HepG2 (cell line): Measurements from ENCODE around the gene PSMD1. TPM values are rescaled to one million over a fixed set of nuclear protein-coding genes. Genes with fewer than 3 reads are reported as not detected.

Experiments used
- ATF1 ChIP-seq: IDR thresholded peaks from 2 replicates; pipeline ENCODE4 v1.6.1; 2016; ENCODE audit warnings: mild to moderate bottlenecking, control low read depth
- ATM ChIP-seq: fragments of 450-650 bp; IDR thresholded peaks from 2 replicates; pipeline ENCODE4 v1.7.1; 2017; ENCODE audit warnings: mild to moderate bottlenecking, borderline replicate concordance
- CREB1 ChIP-seq, 2 experiments: fragments of 450-650 bp in 1 of 2; IDR thresholded peaks; 2 replicates each; pipeline ENCODE4 v1.6.1; 2016 to 2017; ENCODE audit warnings: control low read depth in 1 of 2, mild to moderate bottlenecking in 1 of 2, missing compliant biosample characterization in 1 of 2, missing genetic modification characterization in 1 of 2
- FOXC1 ChIP-seq: sonication (generic); formaldehyde crosslinking; IDR thresholded peaks from 2 replicates; pipeline ENCODE4 v1.8.0; 2022; ENCODE audit warnings: mild to moderate bottlenecking, missing genetic modification reagents, borderline replicate concordance
- GTF3A ChIP-seq: sonication (generic); formaldehyde crosslinking; conservative IDR thresholded peaks from 2 replicates; pipeline ENCODE4 v1.4.0; 2020; ENCODE audit warnings: mild to moderate bottlenecking, missing genetic modification reagents
- MLLT10 ChIP-seq: sonication (generic); formaldehyde crosslinking; IDR thresholded peaks from 2 replicates; pipeline ENCODE4 v1.4.0; 2020; ENCODE audit warnings: missing genetic modification reagents
- NCOA5 ChIP-seq: sonication (generic); formaldehyde crosslinking; IDR thresholded peaks from 2 replicates; pipeline ENCODE4 v1.4.0; 2020; ENCODE audit warnings: missing genetic modification reagents
- SRF ChIP-seq: IDR thresholded peaks from 2 replicates; pipeline ENCODE4 v1.6.1; 2011; ENCODE audit warnings: mild to moderate bottlenecking, low read depth, low read length, moderate library complexity
- SSRP1 ChIP-seq: IDR thresholded peaks from 2 replicates; pipeline ENCODE4 v1.6.1; 2016; ENCODE audit warnings: control low read depth
- TBL1XR1 ChIP-seq: fragments of 150-350 bp; IDR thresholded peaks from 2 replicates; pipeline ENCODE4 v1.6.1; 2014; ENCODE audit warnings: borderline replicate concordance, low read length; ENCODE audit not compliant: partially characterized antibody
- ZFY ChIP-seq: sonication (generic); formaldehyde crosslinking; IDR thresholded peaks from 2 replicates; pipeline ENCODE4 v1.4.0; 2020; ENCODE audit warnings: missing genetic modification reagents
- ZMYM2 ChIP-seq: sonication (generic); formaldehyde crosslinking; IDR thresholded peaks from 2 replicates; pipeline ENCODE4 v1.8.0; 2022; ENCODE audit warnings: mild to moderate bottlenecking, missing genetic modification reagents
- ZNF430 ChIP-seq: sonication (generic); formaldehyde crosslinking; IDR thresholded peaks from 2 replicates; pipeline ENCODE4 v1.9.0; 2021; ENCODE audit warnings: mild to moderate bottlenecking, missing genetic modification reagents
- ZNF468 ChIP-seq: sonication (generic); formaldehyde crosslinking; IDR thresholded peaks from 2 replicates; pipeline ENCODE4 v1.8.0; 2022; ENCODE audit warnings: mild to moderate bottlenecking, moderate library complexity, missing genetic modification reagents
- ZNF709 ChIP-seq: sonication (generic); formaldehyde crosslinking; IDR thresholded peaks from 2 replicates; pipeline ENCODE4 v1.5.0; 2020; ENCODE audit warnings: mild to moderate bottlenecking, missing genetic modification reagents
- ZNF780A ChIP-seq: sonication (generic); formaldehyde crosslinking; IDR thresholded peaks from 2 replicates; pipeline ENCODE4 v1.8.0; 2022; ENCODE audit warnings: mild to moderate bottlenecking, missing genetic modification reagents, moderate library complexity
- ZNF878 ChIP-seq: sonication (generic); formaldehyde crosslinking; IDR thresholded peaks from 2 replicates; pipeline ENCODE4 v1.8.1; 2023; ENCODE audit warnings: mild to moderate bottlenecking, missing genetic modification reagents, moderate library complexity
- polyA plus RNA-seq, 8 experiments: library from polyadenylated mRNA; depleted of rRNA in 3 of 8; stranded (reverse) in 7 of 8; unstranded in 1 of 8; fragments of >200 nt; fragmentation: Illumina TruSeq in 4 of 8; extraction: Trizol in 4 of 8; gene quantifications; 2 replicates each; pipeline versions ENCODE4 v1.2.1 to v1.2.3, GENCODE V29; 2011 to 2016; ENCODE audit warnings: low read depth in 4 of 8, missing spikeins in 1 of 8, mixed read lengths in 1 of 8; ENCODE audit not compliant: insufficient read depth in 1 of 8
- total RNA-seq, 5 experiments: library from RNA; depleted of rRNA; stranded (reverse); fragments of >200 nt; fragmentation: Illumina TruSeq; extraction: Trizol; gene quantifications; 2 replicates each; pipeline ENCODE4 v1.2.3, GENCODE V29; 2016; ENCODE audit warnings: low read depth in 1 of 5
- TF ChIP-seq, protein P1 (sequence below): sonication (generic); formaldehyde crosslinking; IDR thresholded peaks from 2 replicates; pipeline ENCODE4 v1.8.0; 2022; ENCODE audit warnings: mild to moderate bottlenecking, missing genetic modification reagents; ENCODE audit not compliant: insufficient replicate concordance
- TF ChIP-seq, protein P2 (sequence below): sonication (generic); formaldehyde crosslinking; IDR thresholded peaks from 2 replicates; pipeline ENCODE4 v1.4.0; 2020; ENCODE audit warnings: mild to moderate bottlenecking, missing genetic modification reagents
- TF ChIP-seq, protein P3 (sequence below): sonication (generic); formaldehyde crosslinking; IDR thresholded peaks from 2 replicates; pipeline ENCODE4 v1.9.0; 2022; ENCODE audit warnings: low read depth, missing genetic modification reagents
- TF ChIP-seq, protein P4 (sequence below): sonication (generic); formaldehyde crosslinking; IDR thresholded peaks from 2 replicates; pipeline ENCODE4 v1.4.0; 2020; ENCODE audit warnings: missing genetic modification reagents

PSMD1 gene
- total and polyA plus RNA-seq, 2 of the 13 experiments (the other 11 are each of a cell fraction or from before 2014, with no cell fraction given): 136 to 191 TPM

DNA sequence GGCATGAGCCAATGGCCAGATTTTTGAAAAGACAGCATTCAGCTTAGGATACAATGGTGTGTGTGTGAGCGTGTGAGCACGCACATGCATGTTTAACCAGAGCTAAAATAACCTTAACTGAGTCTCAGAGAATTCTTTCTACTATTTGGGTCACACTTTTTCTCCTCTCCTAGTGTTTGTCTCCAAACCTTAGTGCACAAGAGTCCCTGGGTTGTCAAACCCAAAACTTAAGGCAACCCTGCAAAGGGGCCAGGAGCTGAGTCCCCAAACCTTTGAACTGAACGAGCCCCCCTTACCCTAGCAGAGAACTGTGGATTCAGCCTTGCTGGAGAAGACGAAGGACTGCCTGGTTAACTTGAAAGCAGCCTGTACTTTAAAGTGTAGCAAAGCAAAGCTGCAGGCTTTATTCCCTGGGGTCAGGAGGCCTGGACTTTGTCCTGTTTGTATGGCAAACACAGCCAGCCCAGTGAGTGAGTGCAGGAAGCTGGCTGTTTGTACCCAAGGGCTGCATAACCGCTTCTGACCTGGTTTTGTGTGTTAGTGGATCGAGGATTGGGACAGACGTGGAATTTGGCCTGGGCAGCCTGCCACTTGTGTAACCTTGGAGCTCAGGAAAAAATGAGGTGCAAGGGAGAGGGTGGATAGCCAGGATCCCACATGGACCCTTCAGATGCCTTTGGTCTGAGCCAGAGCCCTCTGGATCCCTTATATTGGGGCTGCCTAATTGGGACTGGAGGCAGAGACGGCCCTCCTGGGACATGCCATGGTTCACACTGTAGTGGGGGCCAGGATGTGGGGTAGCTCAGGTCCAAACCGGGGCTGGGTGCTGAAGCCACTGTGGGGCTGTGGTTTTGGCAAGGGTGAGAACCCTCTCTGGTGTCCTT is 6.4 kb upstream of the PSMD1 start (continued):
- TF ChIP-seq, protein P1, sequence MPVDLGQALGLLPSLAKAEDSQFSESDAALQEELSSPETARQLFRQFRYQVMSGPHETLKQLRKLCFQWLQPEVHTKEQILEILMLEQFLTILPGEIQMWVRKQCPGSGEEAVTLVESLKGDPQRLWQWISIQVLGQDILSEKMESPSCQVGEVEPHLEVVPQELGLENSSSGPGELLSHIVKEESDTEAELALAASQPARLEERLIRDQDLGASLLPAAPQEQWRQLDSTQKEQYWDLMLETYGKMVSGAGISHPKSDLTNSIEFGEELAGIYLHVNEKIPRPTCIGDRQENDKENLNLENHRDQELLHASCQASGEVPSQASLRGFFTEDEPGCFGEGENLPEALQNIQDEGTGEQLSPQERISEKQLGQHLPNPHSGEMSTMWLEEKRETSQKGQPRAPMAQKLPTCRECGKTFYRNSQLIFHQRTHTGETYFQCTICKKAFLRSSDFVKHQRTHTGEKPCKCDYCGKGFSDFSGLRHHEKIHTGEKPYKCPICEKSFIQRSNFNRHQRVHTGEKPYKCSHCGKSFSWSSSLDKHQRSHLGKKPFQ (CRISPR knock-in tag): peak; percentile 87
- peak; percentile 99 for TF ChIP-seq ZNF430 (CRISPR knock-in tag)
- TF ChIP-seq ZNF709 (CRISPR knock-in tag): peak; percentile 96; the same call in 1 of the 2 replicates
- TF ChIP-seq CREB1 (IDR thresholded peaks at IDR 0.05): 0 out of 2 replicates have a peak, but pooled peaks have one; percentile 21
- peak; percentile 86 for TF ChIP-seq CREB1 (CRISPR knock-in tag; IDR thresholded peaks at IDR 0.05)
- peak; percentile 94 for TF ChIP-seq ZMYM2 (CRISPR knock-in tag)
- TF ChIP-seq, protein P2, sequence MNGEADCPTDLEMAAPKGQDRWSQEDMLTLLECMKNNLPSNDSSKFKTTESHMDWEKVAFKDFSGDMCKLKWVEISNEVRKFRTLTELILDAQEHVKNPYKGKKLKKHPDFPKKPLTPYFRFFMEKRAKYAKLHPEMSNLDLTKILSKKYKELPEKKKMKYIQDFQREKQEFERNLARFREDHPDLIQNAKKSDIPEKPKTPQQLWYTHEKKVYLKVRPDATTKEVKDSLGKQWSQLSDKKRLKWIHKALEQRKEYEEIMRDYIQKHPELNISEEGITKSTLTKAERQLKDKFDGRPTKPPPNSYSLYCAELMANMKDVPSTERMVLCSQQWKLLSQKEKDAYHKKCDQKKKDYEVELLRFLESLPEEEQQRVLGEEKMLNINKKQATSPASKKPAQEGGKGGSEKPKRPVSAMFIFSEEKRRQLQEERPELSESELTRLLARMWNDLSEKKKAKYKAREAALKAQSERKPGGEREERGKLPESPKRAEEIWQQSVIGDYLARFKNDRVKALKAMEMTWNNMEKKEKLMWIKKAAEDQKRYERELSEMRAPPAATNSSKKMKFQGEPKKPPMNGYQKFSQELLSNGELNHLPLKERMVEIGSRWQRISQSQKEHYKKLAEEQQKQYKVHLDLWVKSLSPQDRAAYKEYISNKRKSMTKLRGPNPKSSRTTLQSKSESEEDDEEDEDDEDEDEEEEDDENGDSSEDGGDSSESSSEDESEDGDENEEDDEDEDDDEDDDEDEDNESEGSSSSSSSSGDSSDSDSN (CRISPR knock-in tag): peak; percentile 91
- TF ChIP-seq ZNF468: no peak
- TF ChIP-seq TBL1XR1: peak; percentile 93
- peak; percentile 99 for TF ChIP-seq ATM
- TF ChIP-seq SRF: peak; percentile 17; the same call in 1 of the 2 replicates
- TF ChIP-seq GTF3A: peak; percentile 73; the same call in 1 of the 2 replicates
- no peak for TF ChIP-seq MLLT10 (CRISPR knock-in tag)
- TF ChIP-seq SSRP1: peak; percentile 94
- TF ChIP-seq ZNF878 (CRISPR knock-in tag): peak; percentile 99
- TF ChIP-seq, protein P3, sequence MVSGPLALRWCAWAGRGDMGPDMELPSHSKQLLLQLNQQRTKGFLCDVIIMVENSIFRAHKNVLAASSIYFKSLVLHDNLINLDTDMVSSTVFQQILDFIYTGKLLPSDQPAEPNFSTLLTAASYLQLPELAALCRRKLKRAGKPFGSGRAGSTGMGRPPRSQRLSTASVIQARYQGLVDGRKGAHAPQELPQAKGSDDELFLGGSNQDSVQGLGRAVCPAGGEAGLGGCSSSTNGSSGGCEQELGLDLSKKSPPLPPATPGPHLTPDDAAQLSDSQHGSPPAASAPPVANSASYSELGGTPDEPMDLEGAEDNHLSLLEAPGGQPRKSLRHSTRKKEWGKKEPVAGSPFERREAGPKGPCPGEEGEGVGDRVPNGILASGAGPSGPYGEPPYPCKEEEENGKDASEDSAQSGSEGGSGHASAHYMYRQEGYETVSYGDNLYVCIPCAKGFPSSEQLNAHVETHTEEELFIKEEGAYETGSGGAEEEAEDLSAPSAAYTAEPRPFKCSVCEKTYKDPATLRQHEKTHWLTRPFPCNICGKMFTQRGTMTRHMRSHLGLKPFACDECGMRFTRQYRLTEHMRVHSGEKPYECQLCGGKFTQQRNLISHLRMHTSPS (CRISPR knock-in tag): peak; percentile 87
- TF ChIP-seq FOXC1 (CRISPR knock-in tag): peak; percentile 85
- peak; percentile 98 for TF ChIP-seq NCOA5 (CRISPR knock-in tag)
- peak; percentile 54; the same call in 1 of the 2 replicates for TF ChIP-seq ATF1
- TF ChIP-seq, protein P4, sequence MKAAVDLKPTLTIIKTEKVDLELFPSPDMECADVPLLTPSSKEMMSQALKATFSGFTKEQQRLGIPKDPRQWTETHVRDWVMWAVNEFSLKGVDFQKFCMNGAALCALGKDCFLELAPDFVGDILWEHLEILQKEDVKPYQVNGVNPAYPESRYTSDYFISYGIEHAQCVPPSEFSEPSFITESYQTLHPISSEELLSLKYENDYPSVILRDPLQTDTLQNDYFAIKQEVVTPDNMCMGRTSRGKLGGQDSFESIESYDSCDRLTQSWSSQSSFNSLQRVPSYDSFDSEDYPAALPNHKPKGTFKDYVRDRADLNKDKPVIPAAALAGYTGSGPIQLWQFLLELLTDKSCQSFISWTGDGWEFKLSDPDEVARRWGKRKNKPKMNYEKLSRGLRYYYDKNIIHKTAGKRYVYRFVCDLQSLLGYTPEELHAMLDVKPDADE (CRISPR knock-in tag): no peak
- peak; percentile 82 for TF ChIP-seq ZFY (CRISPR knock-in tag)
- peak; percentile 63; the same call in 1 of the 2 replicates for TF ChIP-seq ZNF780A (CRISPR knock-in tag)
